Vagina (tissue), 2 donors: ENCODE measurements around the gene PSAPL1. TPM values are rescaled to one million over a fixed set of nuclear protein-coding genes. Genes with fewer than 3 reads are reported as not detected.

Experiments
- DNase-seq, 2 donors: peaks; one replicate each; pipeline ENCODE4 v3.0.0-alpha.2; 2017; ENCODE audit errors: extremely low spot score in 2 of 2
- H3K27ac ChIP-seq: fragments of 200-600 bp; sonication (generic); one replicate; pipeline ENCODE4 v1.5.1; 2019
- H3K27me3 ChIP-seq: fragments of 200-600 bp; sonication (generic); one replicate; pipeline ENCODE4 v1.5.1; 2019
- H3K36me3 ChIP-seq, 2 donors: fragments of 200-600 bp; sonication (generic); one replicate each; pipeline ENCODE4 v1.5.1; 2017 to 2019
- H3K4me1 ChIP-seq: fragments of 200-600 bp; sonication (generic); one replicate; pipeline ENCODE4 v1.5.1; 2019
- H3K4me3 ChIP-seq, 2 donors: fragments of 200-600 bp; sonication (generic); 1 replicate in 1 of 2; 2 replicates in 1 of 2; pipeline ENCODE4 v1.5.1; 2016 to 2019
- H3K9me3 ChIP-seq: fragments of 200-600 bp; sonication (generic); one replicate; pipeline ENCODE4 v1.5.1; 2019
- POLR2A ChIP-seq, 2 donors: fragments of 450-650 bp; IDR thresholded peaks; one replicate each; pipeline ENCODE4 v1.6.1; 2017; ENCODE audit warnings: antibody characterized with exemption in 2 of 2, mild to moderate bottlenecking in 2 of 2, moderate library complexity in 2 of 2
- POLR2AphosphoS5 ChIP-seq, 2 donors: sonication (generic); formaldehyde crosslinking; IDR thresholded peaks; one replicate each; pipeline ENCODE4 v1.9.0; 2017; ENCODE audit warnings: antibody characterized with exemption in 2 of 2, mild to moderate bottlenecking in 2 of 2, low read depth in 1 of 2; ENCODE audit not compliant: insufficient read depth in 1 of 2
- intact Hi-C: fragments of 100-400 bp; cut with DNase I; formaldehyde crosslinking; loops from one replicate; pipeline ENCODE4 v1.15.1; 2023
- total RNA-seq: library from RNA; depleted of rRNA; stranded (reverse); fragments of >200 nt; gene quantifications from one replicate; pipeline ENCODE4 v1.2.3, GENCODE V29; 2016
- TF ChIP-seq, protein P1 (sequence below), 3 experiments: fragments of 450-650 bp in 2 of 3; fragments of 200-600 bp in 1 of 3; sonication (generic) in 1 of 3; IDR thresholded peaks; one replicate each; pipeline ENCODE4 v1.5.1; 2017 to 2019; ENCODE audit warnings: antibody characterized with exemption in 3 of 3, mild to moderate bottlenecking in 2 of 3, moderate library complexity in 2 of 3

PSAPL1 gene
- total RNA-seq, 1 donor from 2014 or later: not detected

- Histone ChIP-seq H3K9me3 (no peaks in the 10 kb centered on the region), H3K27me3 (no peaks in the 10 kb centered on the region), H3K4me3 (no peak overlapping the region), H3K4me1 (no peaks in the 10 kb centered on the region), H3K27ac (no peak overlapping the region), H3K36me3 (no peaks in the 10 kb centered on the region)
- intact Hi-C loops: no loop called here
- DNase-seq: no peak
- TF ChIP-seq POLR2AphosphoS5 (IDR thresholded peaks at IDR 0.05; ENCODE audit: insufficient read depth in 1 of 2, low read depth in 1 of 2) (no peak), POLR2A (IDR thresholded peaks at IDR 0.05) (no peak)
- TF ChIP-seq, protein P1, sequence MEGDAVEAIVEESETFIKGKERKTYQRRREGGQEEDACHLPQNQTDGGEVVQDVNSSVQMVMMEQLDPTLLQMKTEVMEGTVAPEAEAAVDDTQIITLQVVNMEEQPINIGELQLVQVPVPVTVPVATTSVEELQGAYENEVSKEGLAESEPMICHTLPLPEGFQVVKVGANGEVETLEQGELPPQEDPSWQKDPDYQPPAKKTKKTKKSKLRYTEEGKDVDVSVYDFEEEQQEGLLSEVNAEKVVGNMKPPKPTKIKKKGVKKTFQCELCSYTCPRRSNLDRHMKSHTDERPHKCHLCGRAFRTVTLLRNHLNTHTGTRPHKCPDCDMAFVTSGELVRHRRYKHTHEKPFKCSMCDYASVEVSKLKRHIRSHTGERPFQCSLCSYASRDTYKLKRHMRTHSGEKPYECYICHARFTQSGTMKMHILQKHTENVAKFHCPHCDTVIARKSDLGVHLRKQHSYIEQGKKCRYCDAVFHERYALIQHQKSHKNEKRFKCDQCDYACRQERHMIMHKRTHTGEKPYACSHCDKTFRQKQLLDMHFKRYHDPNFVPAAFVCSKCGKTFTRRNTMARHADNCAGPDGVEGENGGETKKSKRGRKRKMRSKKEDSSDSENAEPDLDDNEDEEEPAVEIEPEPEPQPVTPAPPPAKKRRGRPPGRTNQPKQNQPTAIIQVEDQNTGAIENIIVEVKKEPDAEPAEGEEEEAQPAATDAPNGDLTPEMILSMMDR (IDR thresholded peaks at IDR 0.05): no peak
Observed at GRCh38 chr4:7465017-7465416, 30.3 kb upstream of the PSAPL1 start.

GRCh38 chr4:7464259-7464655 lies 29.5 kb upstream of the PSAPL1 start:
- Histone ChIP-seq H3K4me3 (no peak overlapping the region), H3K27me3 (no peaks in the 10 kb centered on the region), H3K36me3 (no peaks in the 10 kb centered on the region), H3K27ac (no peak overlapping the region), H3K9me3 (no peaks in the 10 kb centered on the region), H3K4me1 (no peaks in the 10 kb centered on the region)
- intact Hi-C loops: no loop called here
- TF ChIP-seq POLR2A (IDR thresholded peaks at IDR 0.05) (no peak), POLR2AphosphoS5 (IDR thresholded peaks at IDR 0.05; ENCODE audit: insufficient read depth in 1 of 2, low read depth in 1 of 2) (no peak)
- TF ChIP-seq, protein P1 (IDR thresholded peaks at IDR 0.05): no peak
- DNase-seq: no peak

GRCh38 chr4:7463566-7464258 lies 29.0 kb upstream of the PSAPL1 start:
- intact Hi-C loops: no loop called here
- no peak for DNase-seq
- no peak overlapping the region for H3K27ac ChIP-seq

DNA sequence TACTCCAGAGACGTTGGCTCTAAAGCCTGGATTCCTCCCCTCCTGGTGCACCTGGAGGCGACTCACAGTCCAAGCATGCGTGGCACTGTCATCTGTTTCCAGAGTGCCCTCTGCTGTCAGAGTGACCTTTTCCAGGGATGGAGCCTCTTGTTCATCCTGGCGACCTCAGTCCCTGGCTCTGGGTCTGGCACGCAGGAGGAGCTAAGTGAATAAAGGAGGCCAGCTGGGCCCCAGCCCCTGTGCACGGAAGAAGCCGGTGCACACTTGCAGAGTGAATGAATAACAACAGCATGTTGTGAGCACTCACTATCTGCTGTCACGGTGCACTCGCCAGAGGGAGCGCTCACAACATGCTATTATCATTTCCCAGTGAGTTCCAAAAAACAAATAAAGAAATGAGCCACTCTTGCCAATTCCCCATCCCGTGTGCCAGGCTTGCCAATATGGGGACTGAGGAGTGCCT lies 27.8 kb upstream of the PSAPL1 start:
- Histone ChIP-seq H3K27ac (no peak overlapping the region), H3K4me1 (no peaks in the 10 kb centered on the region), H3K36me3 (no peaks in the 10 kb centered on the region), H3K4me3 (no peak overlapping the region), H3K27me3 (no peaks in the 10 kb centered on the region), H3K9me3 (no peaks in the 10 kb centered on the region)
- no peak for DNase-seq
- TF ChIP-seq, protein P1 (IDR thresholded peaks at IDR 0.05): no peak
- TF ChIP-seq POLR2AphosphoS5 (IDR thresholded peaks at IDR 0.05; ENCODE audit: insufficient read depth in 1 of 2, low read depth in 1 of 2) (no peak), POLR2A (IDR thresholded peaks at IDR 0.05) (no peak)
- intact Hi-C loops: no loop called here

More at GRCh38 chr4:7463566-7464258, 29.0 kb upstream of the PSAPL1 start:
- no peaks in the 10 kb centered on the region for H3K9me3 ChIP-seq
- H3K4me1 ChIP-seq: no peaks in the 10 kb centered on the region
- no peaks in the 10 kb centered on the region for H3K27me3 ChIP-seq
- no peaks in the 10 kb centered on the region for H3K36me3 ChIP-seq
- H3K4me3 ChIP-seq: no peak overlapping the region
- TF ChIP-seq, protein P1 (IDR thresholded peaks at IDR 0.05): no peak
- TF ChIP-seq POLR2AphosphoS5 (IDR thresholded peaks at IDR 0.05; ENCODE audit: insufficient read depth in 1 of 2, low read depth in 1 of 2) (no peak), POLR2A (IDR thresholded peaks at IDR 0.05) (no peak)

DNA sequence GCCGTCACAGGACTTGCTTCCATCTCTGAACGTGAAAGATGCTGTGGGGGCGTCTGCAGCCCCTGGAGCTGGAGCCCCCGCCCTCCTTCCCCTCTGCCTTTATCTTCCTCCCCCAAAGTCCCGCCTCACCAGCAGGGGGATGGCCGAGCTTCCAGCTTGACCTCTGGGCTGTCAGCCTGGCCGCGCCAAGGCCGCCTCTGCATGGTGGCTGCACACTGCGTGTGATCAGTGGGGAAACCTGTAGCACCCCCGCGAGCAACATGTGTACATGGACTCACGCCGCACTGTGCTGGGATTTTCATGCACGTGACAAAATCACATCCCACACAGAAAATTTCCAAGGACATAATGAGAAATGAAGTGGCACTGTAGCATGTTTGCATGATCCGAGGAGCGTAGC lies 26.5 kb upstream of the PSAPL1 start:
- Histone ChIP-seq H3K9me3 (no peaks in the 10 kb centered on the region), H3K27ac (no peak overlapping the region), H3K4me3 (no peak overlapping the region), H3K27me3 (no peaks in the 10 kb centered on the region), H3K4me1 (no peaks in the 10 kb centered on the region), H3K36me3 (no peaks in the 10 kb centered on the region)
- no peak for DNase-seq
- intact Hi-C loops: no loop called here
- TF ChIP-seq POLR2AphosphoS5 (IDR thresholded peaks at IDR 0.05; ENCODE audit: insufficient read depth in 1 of 2, low read depth in 1 of 2): no peak
- TF ChIP-seq, protein P1 (IDR thresholded peaks at IDR 0.05): no peak
- no peak for TF ChIP-seq POLR2A (IDR thresholded peaks at IDR 0.05)
